Thyroid gland (tissue), 4 donors: ENCODE data around the gene RHO.

Experiments
- POLR2A ChIP-seq, 2 donors: fragments of 450-650 bp; IDR thresholded peaks; one replicate each; pipeline ENCODE4 v1.6.1; 2017; ENCODE audit warnings: antibody characterized with exemption in 2 of 2, mild to moderate bottlenecking in 2 of 2, moderate library complexity in 1 of 2
- TF ChIP-seq, protein P1 (sequence below), 6 experiments: fragments of 200-600 bp in 3 of 6; fragments of 450-650 bp in 3 of 6; sonication (generic) in 3 of 6; IDR thresholded peaks; one replicate each; pipeline ENCODE4 v1.5.1; 2016 to 2019; ENCODE audit warnings: antibody characterized with exemption in 6 of 6, mild to moderate bottlenecking in 2 of 6, inconsistent platforms in 1 of 6, moderate library complexity in 1 of 6

DNA sequence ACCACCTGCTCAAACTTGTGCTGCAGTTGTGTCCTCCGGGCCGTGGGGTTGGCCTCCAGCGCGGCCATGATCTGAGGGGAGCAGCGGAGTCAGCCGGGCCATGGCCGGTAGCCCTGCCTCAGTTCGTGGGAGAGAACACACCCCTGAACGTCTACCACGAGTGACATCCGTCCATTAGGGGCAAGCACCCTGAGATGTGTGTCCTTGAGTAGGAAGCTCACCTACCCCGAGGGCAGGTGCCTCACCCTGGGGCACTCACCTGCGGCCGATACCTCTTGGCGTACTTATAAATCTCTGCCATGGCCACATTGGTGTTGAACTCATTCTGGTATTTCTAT lies 27.9 kb downstream of the RHO start:
- TF ChIP-seq, protein P1, sequence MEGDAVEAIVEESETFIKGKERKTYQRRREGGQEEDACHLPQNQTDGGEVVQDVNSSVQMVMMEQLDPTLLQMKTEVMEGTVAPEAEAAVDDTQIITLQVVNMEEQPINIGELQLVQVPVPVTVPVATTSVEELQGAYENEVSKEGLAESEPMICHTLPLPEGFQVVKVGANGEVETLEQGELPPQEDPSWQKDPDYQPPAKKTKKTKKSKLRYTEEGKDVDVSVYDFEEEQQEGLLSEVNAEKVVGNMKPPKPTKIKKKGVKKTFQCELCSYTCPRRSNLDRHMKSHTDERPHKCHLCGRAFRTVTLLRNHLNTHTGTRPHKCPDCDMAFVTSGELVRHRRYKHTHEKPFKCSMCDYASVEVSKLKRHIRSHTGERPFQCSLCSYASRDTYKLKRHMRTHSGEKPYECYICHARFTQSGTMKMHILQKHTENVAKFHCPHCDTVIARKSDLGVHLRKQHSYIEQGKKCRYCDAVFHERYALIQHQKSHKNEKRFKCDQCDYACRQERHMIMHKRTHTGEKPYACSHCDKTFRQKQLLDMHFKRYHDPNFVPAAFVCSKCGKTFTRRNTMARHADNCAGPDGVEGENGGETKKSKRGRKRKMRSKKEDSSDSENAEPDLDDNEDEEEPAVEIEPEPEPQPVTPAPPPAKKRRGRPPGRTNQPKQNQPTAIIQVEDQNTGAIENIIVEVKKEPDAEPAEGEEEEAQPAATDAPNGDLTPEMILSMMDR (IDR thresholded peaks at IDR 0.05): no peak
- no peak for TF ChIP-seq POLR2A (IDR thresholded peaks at IDR 0.05)
